BJ (cell line): Measurements from ENCODE around the gene HELZ2. TPM values are rescaled to one million over a fixed set of nuclear protein-coding genes. Genes with fewer than 3 reads are reported as not detected.

ENCODE experiments used
- CTCF ChIA-PET: fragments of 350-600 bp; formaldehyde crosslinking; extraction: SDS; loops from one replicate; lab custom pipeline; 2021; ENCODE audit warnings: antibody characterized with exemption, inconsistent platforms; lab: Yijun Ruan, JAX
- POLR2A ChIA-PET: fragments of 300-600 bp; sonication (Branson Sonifier 250); formaldehyde crosslinking; extraction: SDS; loops from one replicate; lab custom pipeline; 2021; ENCODE audit warnings: antibody characterized with exemption; lab: Charles Lee
- DNase-seq: peaks from one replicate; pipeline ENCODE4 v3.0.0-alpha.2; 2011; ENCODE audit warnings: low read depth
- H3K27me3 ChIP-seq: 2 replicates; pipeline ENCODE4 v1.6.0; 2011; ENCODE audit warnings: low read length; ENCODE audit not compliant: control insufficient read depth, insufficient read depth
- H3K36me3 ChIP-seq: 2 replicates; pipeline ENCODE4 v1.5.1; 2011; ENCODE audit warnings: low read length; ENCODE audit not compliant: control insufficient read depth, insufficient read depth
- H3K4me3 ChIP-seq: 2 replicates; pipeline ENCODE4 v1.5.1; 2011; ENCODE audit warnings: low read depth, mild to moderate bottlenecking, control low read depth, low read length
- polyA plus RNA-seq: library from polyadenylated mRNA; depleted of rRNA; stranded (reverse); fragments of >200 nt; gene quantifications from 2 replicates; pipeline ENCODE4 v1.2.3, GENCODE V29; 2011
- TF ChIP-seq, protein P1 (sequence below): IDR thresholded peaks from 2 replicates; pipeline ENCODE4 v1.5.1; 2011; ENCODE audit warnings: low read depth, mild to moderate bottlenecking, control low read depth, inconsistent platforms, low read length, moderate library complexity; ENCODE audit not compliant: insufficient read depth

The HELZ2 gene
- polyA plus RNA-seq, 1 experiment = 7.9 TPM

DNA sequence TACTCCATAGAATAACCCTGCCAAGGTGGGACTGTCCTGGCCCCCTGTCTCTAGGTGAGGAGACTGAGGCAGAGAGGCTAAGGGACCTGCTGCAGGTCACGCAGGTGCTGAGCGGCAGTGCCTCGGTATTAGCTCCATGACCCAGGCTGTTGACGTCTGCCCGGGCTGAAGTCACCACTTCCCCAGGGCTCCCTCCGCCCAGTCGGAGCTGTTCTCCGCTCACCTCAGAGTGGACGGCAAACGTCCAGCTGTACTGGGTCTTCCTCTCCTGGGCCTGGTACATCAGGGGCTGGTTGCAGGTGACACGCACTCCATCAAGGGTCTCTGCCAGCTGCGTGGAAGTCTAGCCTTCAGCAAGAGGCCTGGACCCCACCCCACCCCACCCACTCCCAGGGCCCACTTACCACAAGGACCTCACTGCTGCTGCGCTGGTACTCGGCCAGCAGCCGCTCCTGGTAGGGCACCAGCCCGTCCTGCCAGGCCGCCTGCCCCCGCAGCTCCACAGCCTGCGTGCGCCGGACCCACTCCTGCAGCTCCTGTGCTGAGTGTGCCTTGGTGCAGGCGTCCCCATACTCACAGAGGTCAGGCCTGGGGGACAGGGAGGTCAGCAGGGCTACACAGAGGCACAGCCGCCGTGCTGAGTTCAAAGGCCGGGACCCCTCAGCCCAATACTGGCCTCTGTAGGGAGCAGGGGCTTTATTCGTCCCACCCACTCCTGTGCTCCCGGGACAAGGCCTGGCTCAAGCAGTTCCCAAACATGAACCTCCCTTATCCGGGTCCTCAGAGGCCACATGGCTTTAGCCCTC lies 3.6 kb downstream of the HELZ2 start:
- POLR2A ChIA-PET = no interaction called here

DNA sequence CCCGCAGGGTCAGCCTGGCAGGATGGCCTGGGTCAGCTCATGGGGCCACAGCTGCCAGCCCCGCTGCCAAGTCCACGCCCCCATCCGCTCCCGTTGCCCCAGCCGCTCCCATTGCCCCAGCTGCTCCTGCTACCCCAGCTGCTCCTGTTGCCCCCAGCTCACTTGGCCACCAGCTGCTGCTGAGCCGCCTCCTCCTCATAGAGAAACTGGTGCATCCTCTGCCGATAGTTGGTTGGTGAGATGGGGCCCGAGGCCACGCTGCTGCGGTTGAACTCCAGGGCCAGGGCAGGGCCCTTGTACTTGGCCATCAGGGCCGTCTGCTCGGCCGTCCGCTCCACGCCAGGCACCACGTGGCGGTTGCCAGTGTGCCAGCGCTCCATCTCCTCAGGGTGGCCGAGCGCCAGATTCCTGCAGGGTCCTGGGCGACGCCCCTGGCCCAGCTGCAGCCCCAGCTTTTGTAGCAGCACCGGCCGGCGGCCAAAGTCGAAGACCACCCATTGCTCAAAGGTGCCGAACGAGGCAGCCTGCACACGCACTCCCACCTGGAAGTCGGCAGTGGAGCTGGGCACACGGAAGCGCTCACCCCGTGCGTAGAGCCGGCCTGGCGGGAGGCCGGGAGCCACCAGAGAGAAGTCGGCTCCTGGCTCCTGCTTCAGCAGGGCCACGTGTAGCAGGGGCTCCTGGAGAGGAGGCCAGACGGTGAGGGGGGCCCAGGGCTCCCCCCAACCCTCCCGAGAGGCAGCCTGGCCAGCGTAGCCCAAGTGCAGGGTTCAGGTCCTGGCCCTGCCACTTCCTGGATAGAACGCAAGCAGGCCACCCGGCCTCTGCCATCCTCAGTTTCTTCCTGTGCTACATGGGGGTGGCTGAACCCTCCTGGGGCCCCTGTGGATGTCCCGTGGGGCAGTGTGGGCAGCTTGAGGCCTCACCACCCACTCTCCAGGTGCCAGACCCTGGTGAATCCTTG lies 4.8 kb downstream of the HELZ2 start:
- no peak for DNase-seq
- TF ChIP-seq, protein P1, sequence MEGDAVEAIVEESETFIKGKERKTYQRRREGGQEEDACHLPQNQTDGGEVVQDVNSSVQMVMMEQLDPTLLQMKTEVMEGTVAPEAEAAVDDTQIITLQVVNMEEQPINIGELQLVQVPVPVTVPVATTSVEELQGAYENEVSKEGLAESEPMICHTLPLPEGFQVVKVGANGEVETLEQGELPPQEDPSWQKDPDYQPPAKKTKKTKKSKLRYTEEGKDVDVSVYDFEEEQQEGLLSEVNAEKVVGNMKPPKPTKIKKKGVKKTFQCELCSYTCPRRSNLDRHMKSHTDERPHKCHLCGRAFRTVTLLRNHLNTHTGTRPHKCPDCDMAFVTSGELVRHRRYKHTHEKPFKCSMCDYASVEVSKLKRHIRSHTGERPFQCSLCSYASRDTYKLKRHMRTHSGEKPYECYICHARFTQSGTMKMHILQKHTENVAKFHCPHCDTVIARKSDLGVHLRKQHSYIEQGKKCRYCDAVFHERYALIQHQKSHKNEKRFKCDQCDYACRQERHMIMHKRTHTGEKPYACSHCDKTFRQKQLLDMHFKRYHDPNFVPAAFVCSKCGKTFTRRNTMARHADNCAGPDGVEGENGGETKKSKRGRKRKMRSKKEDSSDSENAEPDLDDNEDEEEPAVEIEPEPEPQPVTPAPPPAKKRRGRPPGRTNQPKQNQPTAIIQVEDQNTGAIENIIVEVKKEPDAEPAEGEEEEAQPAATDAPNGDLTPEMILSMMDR = no peak
- Histone ChIP-seq H3K4me3 (no peak overlapping the region), H3K27me3 (no peaks in the 10 kb centered on the region), H3K36me3 (peaks cover 10% of the 10 kb centered on the region)
- ChIA-PET CTCF (no interaction called here), POLR2A (no interaction called here)

More for the DNA sequence above, 3.6 kb downstream of the HELZ2 start:
- Histone ChIP-seq H3K27me3 (no peaks in the 10 kb centered on the region), H3K36me3 (peaks cover 9% of the 10 kb centered on the region), H3K4me3 (no peak overlapping the region)
- TF ChIP-seq, protein P1 = no peak
- CTCF ChIA-PET = no interaction called here
- no peak for DNase-seq

DNA sequence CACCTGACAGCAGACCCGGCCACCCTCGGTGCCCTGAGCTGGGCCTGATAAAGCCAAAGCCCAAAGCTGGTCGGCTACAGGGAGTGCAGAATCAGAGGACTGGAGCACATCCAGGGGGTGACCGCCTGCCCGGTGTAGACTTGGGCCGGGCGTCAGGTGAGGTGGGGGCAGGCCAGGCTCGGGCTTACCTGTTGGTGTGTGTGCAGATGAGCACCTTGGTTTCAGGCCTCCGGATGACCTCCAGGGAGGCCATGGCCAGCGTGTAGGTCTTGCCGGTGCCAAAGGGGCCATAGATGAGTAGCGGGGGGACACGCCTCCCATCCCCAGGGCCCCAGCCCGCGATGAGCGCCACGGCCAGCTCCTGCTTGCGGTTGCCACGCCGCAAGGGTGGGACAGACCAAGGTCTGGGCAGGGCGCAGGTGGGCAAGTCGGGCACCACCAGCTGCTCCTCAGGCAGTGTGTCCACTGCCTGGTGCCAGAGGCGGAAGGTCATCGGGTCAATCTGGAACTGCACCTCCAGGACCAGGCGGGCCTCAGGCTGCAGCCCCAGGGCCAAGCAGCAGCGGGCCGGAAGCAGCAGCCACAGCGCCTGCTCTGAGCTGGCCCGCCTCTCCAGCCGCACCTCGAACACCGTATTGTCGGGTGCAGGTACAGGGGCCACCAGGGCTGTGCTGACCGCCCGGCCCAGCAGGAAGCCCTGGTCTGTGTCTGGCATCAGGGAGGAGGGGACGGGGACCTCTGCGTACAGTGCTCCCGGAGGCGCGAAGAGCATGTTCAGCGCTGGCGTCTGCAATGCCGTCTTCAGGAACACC lies 5.7 kb downstream of the HELZ2 start:
- peaks cover 11% of the 10 kb centered on the region for H3K36me3 ChIP-seq
- ChIA-PET CTCF (no interaction called here), POLR2A (no interaction called here)
- no peak overlapping the region for H3K4me3 ChIP-seq
- DNase-seq = no peak
- TF ChIP-seq, protein P1 = no peak
- H3K27me3 ChIP-seq = no peaks in the 10 kb centered on the region

DNA sequence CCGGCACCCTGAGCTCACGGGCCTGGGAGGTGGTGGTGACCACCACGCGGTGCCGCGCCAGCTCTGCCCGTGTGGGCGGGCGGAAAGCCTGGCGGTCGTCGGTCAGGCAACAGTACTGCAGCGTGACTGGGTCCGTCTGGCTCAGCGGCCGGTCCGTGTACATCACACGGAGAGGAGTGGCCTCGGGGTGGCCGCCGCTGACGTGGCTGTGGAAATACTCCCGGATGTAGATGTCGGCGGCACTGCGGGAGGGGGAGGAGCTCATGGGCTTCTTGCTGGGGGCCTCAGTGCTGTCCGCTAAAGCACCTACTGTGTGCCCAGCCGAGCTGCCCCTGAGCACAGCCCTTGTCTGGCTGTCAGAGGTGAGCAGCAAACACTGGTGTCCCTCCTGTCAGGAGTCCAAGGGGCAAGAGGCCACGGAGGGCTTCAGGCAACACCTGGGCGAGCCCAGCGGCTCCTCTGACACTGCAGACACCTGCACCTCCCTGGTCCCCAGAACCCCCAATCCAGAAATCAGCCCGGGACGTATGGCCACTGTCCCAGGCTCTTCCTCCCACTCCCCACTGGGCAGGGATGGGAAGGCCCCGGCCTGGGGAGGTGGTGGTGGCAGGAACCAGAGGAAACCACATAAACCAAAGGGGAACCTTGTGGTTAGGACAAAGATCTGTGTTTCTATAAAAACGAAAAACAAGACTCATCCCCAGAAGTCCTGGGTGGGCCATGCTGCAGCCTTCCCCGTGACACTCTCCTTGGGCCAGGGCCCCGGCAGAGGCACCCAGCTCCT lies 6.5 kb downstream of the HELZ2 start:
- ChIA-PET POLR2A (no interaction called here), CTCF (interaction anchor here (1.0 kb wide), 1 partner anchor 29 kb away, joined by 3 read pairs; no protein-coding TSS in a partner anchor)
- Histone ChIP-seq H3K36me3 (peaks cover 18% of the 10 kb centered on the region), H3K27me3 (no peaks in the 10 kb centered on the region), H3K4me3 (no peak overlapping the region)
- TF ChIP-seq, protein P1 = no peak
- no peak for DNase-seq
